A375 (cell line): ENCODE results near the gene AKIP1. TPM values are rescaled to one million over a fixed set of nuclear protein-coding genes. Genes with fewer than 3 reads are reported as not detected.

ENCODE experiments used
- small RNA-seq: library from RNA; depleted of rRNA; stranded (forward); fragments of <200 nt; gene quantifications from one replicate; pipeline ENCODE3, GENCODE V24; 2014
- total RNA-seq: library from RNA; depleted of rRNA; stranded (reverse); fragments of >200 nt; shearing (Covaris generic); gene quantifications from 2 replicates; pipeline ENCODE4 v1.2.3, GENCODE V29; 2014; rRNA removed

AKIP1 gene, protein sequence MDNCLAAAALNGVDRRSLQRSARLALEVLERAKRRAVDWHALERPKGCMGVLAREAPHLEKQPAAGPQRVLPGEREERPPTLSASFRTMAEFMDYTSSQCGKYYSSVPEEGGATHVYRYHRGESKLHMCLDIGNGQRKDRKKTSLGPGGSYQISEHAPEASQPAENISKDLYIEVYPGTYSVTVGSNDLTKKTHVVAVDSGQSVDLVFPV
- 28.4 and 33.1 TPM in 2 replicates for total RNA-seq

DNA sequence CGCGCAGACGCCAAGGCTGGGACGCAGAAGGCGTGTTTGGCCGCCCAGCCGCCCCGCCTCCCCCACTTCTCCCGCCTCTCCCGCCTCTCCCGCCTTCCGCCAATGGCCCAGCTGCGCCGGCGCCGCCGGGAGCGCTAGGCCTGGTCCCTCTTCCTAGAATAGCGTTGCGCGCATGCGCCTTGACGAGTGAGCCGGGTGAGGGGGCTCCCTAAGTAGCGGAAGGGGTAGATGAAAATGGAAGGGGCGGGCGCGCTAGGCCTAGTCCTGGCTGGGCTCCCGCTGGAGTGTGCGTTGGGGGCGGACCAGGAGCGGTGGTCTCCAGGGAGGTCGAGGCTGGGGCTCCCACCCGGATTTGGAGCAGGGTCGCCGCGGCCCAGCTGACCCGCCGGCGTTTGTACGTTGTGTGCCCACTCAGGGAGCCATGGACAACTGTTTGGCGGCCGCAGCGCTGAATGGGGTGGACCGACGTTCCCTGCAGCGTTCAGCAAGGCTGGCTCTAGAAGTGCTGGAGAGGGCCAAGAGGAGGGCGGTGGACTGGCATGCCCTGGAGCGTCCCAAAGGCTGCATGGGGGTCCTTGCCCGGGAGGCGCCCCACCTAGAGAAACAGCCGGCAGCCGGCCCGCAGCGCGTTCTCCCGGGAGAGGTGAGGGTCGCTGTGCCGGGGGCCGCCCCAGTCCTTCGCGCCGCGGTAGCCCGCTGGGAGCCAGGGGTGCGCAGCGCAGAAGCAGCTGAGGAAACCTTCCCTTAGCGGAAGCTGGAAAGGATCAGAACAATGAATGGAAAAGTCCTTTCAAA, at the start of gene AKIP1:
TSS of gene AKIP1 (plus strand) at position 161 of the 795 bp plus-strand sequence. CDS start at position 422, 261 bp downstream.

DNA sequence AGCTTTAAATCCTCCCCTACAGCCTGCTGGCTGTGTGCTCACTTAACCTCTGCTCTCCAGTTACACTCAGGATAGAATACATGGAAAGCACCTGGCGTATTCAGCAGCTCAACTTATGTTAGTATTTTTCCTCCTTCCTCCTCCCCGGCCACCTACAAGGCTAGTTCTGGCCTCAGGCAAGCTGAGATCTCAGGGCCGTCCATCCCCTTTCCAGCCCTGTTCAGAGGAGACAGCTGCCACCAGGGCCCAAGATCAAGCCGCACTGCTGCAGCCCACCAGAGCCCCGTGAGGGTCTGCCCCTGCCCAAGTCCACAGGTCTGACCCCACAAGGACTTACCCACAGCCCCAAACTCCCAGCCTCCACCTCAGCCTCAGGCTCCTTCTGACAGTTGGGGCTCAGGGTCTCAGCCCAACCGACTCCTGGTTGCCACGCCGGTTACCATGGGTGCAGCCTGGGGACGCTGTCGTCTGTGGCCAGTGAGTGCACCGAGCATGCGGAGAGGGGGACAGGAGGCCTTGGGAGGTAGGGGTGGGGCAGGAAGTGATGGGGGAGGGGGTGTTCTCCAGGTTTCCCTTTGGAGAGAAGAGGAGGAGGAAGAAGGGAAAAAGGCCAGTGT, 21.7 kb downstream of the AKIP1 start, which contains the start of gene C11orf16:
TSS of gene C11orf16 (minus strand) at position 384 of the 617 bp plus-strand sequence. CDS start 639 bp downstream, outside the sequence.

DNA sequence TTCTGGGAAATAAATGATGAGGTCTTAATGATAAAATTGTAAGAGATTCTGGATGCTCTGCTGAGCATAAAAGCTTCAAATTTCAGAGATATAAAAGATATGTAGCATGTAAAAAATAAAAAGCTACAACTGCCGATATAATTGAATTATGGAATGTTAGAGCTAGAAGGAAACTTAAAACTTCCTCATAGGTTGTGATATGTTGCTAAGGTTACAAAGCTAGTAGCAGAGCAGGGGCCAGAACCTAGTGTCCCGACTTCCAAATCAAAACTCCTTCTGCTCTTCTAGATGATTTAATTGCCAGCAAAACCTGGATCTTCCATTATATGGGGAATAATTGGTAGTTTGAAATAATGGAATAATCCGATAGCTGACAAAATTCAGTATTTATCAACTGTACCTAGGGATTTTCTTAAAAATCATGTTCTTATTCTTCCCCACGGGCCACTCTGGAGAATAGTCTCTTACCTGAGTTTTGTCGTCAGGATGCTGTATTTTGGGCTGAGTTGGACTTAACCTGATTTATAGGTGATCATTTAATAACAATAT, 31.6 kb downstream of the AKIP1 start, which contains the start of gene ASCL3:
TSS of gene ASCL3 (minus strand) at position 499 of the 549 bp plus-strand sequence. CDS start 4,855 bp downstream, outside the sequence.

DNA sequence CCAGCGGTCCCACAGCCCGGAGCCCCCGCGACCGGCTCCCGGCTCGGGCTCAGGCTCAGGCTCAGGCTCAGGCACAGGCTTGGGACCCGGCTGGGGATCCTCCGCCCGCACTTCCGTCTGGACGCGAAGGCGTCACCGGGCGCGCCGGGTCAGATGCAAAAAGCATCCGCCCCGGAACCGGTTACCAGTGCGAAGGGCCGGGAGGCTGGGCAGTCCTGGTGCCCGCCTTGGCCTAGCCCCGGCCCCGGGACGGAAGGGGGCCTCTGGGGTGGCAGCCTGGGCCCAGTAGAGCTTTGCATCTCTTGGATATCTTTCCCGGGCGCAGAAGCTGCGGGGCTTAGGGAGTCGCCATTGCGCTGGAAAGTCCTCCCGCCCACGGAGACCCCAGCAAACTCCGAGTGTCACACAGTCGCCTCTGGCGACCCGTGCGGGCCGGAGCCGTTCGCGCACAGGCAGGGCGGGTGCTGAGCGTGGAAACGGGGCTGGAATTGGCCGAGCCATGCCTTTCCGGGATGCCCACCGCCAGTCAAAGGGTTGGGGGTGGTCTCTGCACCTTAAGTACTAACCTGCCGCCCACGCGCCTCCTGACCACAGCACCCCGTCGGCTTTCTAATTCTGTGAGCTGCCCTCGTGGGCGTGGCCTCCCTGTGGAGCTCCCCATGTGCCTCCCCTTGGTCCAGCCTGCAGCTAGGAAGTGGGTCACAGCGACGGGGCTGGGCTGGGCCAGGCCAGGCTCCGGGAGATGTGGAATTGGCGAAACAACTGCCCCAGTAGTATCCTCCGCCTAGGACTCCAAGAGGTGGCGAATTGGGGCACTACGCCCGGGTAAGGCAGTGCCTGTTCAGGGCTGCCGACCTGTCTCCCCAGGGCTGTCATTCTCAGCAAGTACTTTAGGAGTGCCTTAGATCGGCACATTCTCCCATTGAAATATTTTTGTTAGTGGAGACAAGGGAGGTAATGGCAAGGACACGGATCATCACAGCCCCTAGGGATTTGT, 53.6 kb downstream of the AKIP1 start, which contains the start of gene TMEM9B:
TSS of gene TMEM9B (minus strand) at position 119 of the 997 bp plus-strand sequence. CDS start 129 bp downstream, outside the sequence.

Small RNA genes within 50 kb of the gene (small RNA-seq; reads per million reads assigned to genes)
- not detected for gene RF00019

Other genes starting within 250 kb of the AKIP1 start
- gene TRIM66, start 228.5 kb upstream of the AKIP1 start, total RNA-seq: 8.1 and 13.6 TPM in 2 replicates
- 1,933 and 1,952 TPM in 2 replicates for gene RPL27A, start 228.4 kb upstream of the AKIP1 start, total RNA-seq
- not detected in 2 replicates for gene C11orf16, start 21.8 kb downstream of the AKIP1 start, total RNA-seq
- gene ASCL3, start 31.8 kb downstream of the AKIP1 start, total RNA-seq: not detected in 2 replicates
- gene TMEM9B, start 53.3 kb downstream of the AKIP1 start, total RNA-seq: 14.2 and 20.0 TPM in 2 replicates
- 2.6 and 3.1 TPM in 2 replicates for gene NRIP3, start 92.8 kb downstream of the AKIP1 start, total RNA-seq
- not detected in 2 replicates for gene SCUBE2, start 180.4 kb downstream of the AKIP1 start, total RNA-seq